ENCODE measurements around the gene SLC7A7. TPM values are rescaled to one million over a fixed set of nuclear protein-coding genes. Genes with fewer than 3 reads are reported as not detected.

SLC7A7 gene
- total RNA-seq, 1 donor from 2014 or later = 7.6 TPM

GRCh38 chr14:22824711-22825359 is 9.6 kb upstream of the SLC7A7 start:
- TF ChIP-seq CTCF (IDR thresholded peaks at IDR 0.05) = no peak
- H3K27me3 ChIP-seq = no peaks in the 10 kb centered on the region
- H3K36me3 ChIP-seq = no peaks in the 10 kb centered on the region
- H3K4me1 ChIP-seq = peaks cover 0 to 20% of the 10 kb centered on the region in 2 donors
- no peaks in the 10 kb centered on the region for H3K9me3 ChIP-seq
- intact Hi-C loops (cut with DNase I) = no loop called here
- DNase-seq (ENCODE audit: low spot score in 2 of 2) = no peak
- H3K4me3 ChIP-seq = no peak overlapping the region
- no peak overlapping the region for H3K27ac ChIP-seq

- peak in 1 of 2 donors; percentile 90 for DNase-seq (ENCODE audit: low spot score in 2 of 2)
- Histone ChIP-seq H3K27ac (peak overlapping the region; percentile 77 to 79), H3K4me3 (peak overlapping the region; percentile 66 to 70), H3K9me3 (no peaks in the 10 kb centered on the region), H3K4me1 (peaks cover 6 to 42% of the 10 kb centered on the region in 2 donors), H3K27me3 (no peaks in the 10 kb centered on the region), H3K36me3 (no peaks in the 10 kb centered on the region)
- intact Hi-C loops (cut with DNase I) = loop anchor here (1.0 to 2.0 kb wide), 5 partner anchors 14 to 266 kb away; partner anchors contain the start of genes MMP14 and OXA1L
- TF ChIP-seq CTCF (IDR thresholded peaks at IDR 0.05) = peak; percentile 68 to 92 (median 90)
Observed at GRCh38 chr14:22822571-22823098, 7.4 kb upstream of the SLC7A7 start.

- TF ChIP-seq CTCF (IDR thresholded peaks at IDR 0.05) = no peak
- Histone ChIP-seq H3K36me3 (no peaks in the 10 kb centered on the region), H3K27ac (peak overlapping the region; percentile 77 to 79), H3K27me3 (no peaks in the 10 kb centered on the region), H3K4me3 (peak overlapping the region; percentile 66 to 70), H3K9me3 (no peaks in the 10 kb centered on the region), H3K4me1 (peaks cover 6 to 48% of the 10 kb centered on the region in 2 donors)
- intact Hi-C loops (cut with DNase I) = loop anchor here (1.0 to 2.0 kb wide), 5 partner anchors 15 to 265 kb away; partner anchors contain the start of genes MMP14 and OXA1L
- DNase-seq (ENCODE audit: low spot score in 2 of 2) = no peak
Observed at GRCh38 chr14:22822016-22822570, 6.9 kb upstream of the SLC7A7 start.

- Histone ChIP-seq H3K4me3 (no peak overlapping the region), H3K4me1 (peaks cover 6 to 48% of the 10 kb centered on the region in 2 donors), H3K36me3 (no peaks in the 10 kb centered on the region), H3K27me3 (no peaks in the 10 kb centered on the region), H3K27ac (peak overlapping the region; percentile 77 to 88), H3K9me3 (no peaks in the 10 kb centered on the region)
- DNase-seq (ENCODE audit: low spot score in 2 of 2) = no peak
- no peak for TF ChIP-seq CTCF (IDR thresholded peaks at IDR 0.05)
- intact Hi-C loops (cut with DNase I) = loop anchor here (1.0 to 2.0 kb wide), 5 partner anchors 15 to 265 kb away; partner anchors contain the start of genes MMP14 and OXA1L
Observed at GRCh38 chr14:22821193-22822015, 6.2 kb upstream of the SLC7A7 start.

GRCh38 chr14:22820731-22821130 is 5.5 kb upstream of the SLC7A7 start:
- Histone ChIP-seq H3K9me3 (no peaks in the 10 kb centered on the region), H3K36me3 (no peaks in the 10 kb centered on the region), H3K27ac (peak overlapping the region in 1 of 2 donors; percentile 88), H3K4me1 (peaks cover 6 to 48% of the 10 kb centered on the region in 2 donors), H3K4me3 (no peak overlapping the region), H3K27me3 (no peaks in the 10 kb centered on the region)
- TF ChIP-seq CTCF (IDR thresholded peaks at IDR 0.05) = no peak
- no peak for DNase-seq (ENCODE audit: low spot score in 2 of 2)
- intact Hi-C loops (cut with DNase I) = no loop called here

Measured in ascending aorta (tissue), 2 donors.